Measurements from ENCODE around the gene ARHGAP18.

DNA sequence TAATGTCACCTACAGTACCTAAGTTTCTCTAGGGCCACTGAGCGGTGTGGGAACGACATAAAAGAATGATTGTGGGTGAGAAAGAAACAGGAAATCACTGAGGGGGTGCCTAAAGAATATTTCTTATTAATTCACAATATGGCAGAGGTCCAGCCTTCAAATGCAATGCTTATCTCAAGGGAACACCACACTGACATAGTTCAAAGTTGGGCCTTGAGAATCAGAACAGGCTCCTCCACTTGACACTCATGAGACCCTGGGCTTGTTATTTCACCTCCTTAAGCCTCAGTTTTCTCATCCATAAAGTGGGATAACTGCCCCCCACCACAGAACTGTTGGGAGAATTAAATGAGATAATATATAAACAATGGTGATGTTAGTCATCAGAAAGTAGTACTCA lies 40.4 kb upstream of the ARHGAP18 start:
- TF ChIP-seq CTCF (IDR thresholded peaks at IDR 0.05): no peak
- no peak for TF ChIP-seq POLR2A (IDR thresholded peaks at IDR 0.05)
